ENCODE data around the gene OR2K2. TPM values are rescaled to one million over a fixed set of nuclear protein-coding genes. Genes with fewer than 3 reads are reported as not detected.

OR2K2 gene
- total and polyA plus RNA-seq, 9 of the 15 experiments (the other 6 are each of a cell fraction or from before 2014, with no cell fraction given): not detected

GRCh38 chr9:111298731-111299598 lies 31.1 kb downstream of the OR2K2 start (continued):
- TF ChIP-seq MAFK (IDR thresholded peaks at IDR 0.05; ENCODE audit: low read length) (peak; percentile 53; the same call in 1 of the 2 replicates), PYGO2 (tag; IDR thresholded peaks at IDR 0.05) (no peak), ZNF696 (CRISPR knock-in tag; conservative IDR thresholded peaks at IDR 0.05) (no peak), ZNF316 (IDR thresholded peaks at IDR 0.05) (peak; percentile 90)

GRCh38 chr9:111298111-111298510 lies 31.9 kb downstream of the OR2K2 start:
- Histone ChIP-seq H3K4me3 (no peak overlapping the region), H3K27me3 (ENCODE audit: control insufficient read depth in 2 of 2, insufficient read depth in 2 of 2, low read length in 2 of 2) (no peaks in the 10 kb centered on the region), H3K4me2 (ENCODE audit: insufficient read depth, low read length) (no peak overlapping the region), H2AFZ (ENCODE audit: low read depth, low read length) (no peak overlapping the region), H3K9me3 (replicated peaks; ENCODE audit: control insufficient read depth, insufficient read depth, low read depth, low read length) (no peaks in the 10 kb centered on the region), H3K27ac (ENCODE audit: extremely low read depth, low read depth, low read length) (no peak overlapping the region), H4K20me1 (replicated peaks; ENCODE audit: control insufficient read depth, insufficient read depth, low read length) (no peaks in the 10 kb centered on the region), H3K9ac (ENCODE audit: insufficient read depth in 1 of 2, low read depth in 2 of 2, low read length in 2 of 2) (no peak overlapping the region), H3K36me3 (ENCODE audit: control insufficient read depth, insufficient read depth, low read length) (no peaks in the 10 kb centered on the region), H3K9me1 (ENCODE audit: control insufficient read depth, insufficient read depth, low read length) (no peaks in the 10 kb centered on the region), H3K4me1 (replicated peaks in 1 of 2; ENCODE audit: control insufficient read depth in 2 of 2, insufficient read depth in 2 of 2, low read length in 2 of 2) (no peaks in the 10 kb centered on the region), H3K79me2 (ENCODE audit: control insufficient read depth, insufficient read depth, low read length) (no peaks in the 10 kb centered on the region)
- ATAC-seq (no peak), FAIRE-seq (no peak), DNase-seq (ENCODE audit: extremely low read depth in 1 of 4, low spot score in 3 of 4) (no peak)
- POLR2A ChIA-PET: interaction anchor here (1.0 kb wide), 1 partner anchor 37 kb away, joined by 3 read pairs; no protein-coding TSS in a partner anchor
- CTCF ChIA-PET (ENCODE audit: low intra/inter-chr PET ratio): no interaction called here
- intact Hi-C loops (cut with micrococcal nuclease) (no loop called here), in situ Hi-C loops (cut with MboI) (loop anchor here (25.0 kb wide), 1 partner anchor 1111 kb away; no protein-coding TSS in a partner anchor)
- 1% methylated on average over 6 of the region's 6 CpGs for WGBS (ENCODE audit: insufficient coverage, low coverage, missing lambda C conversion rate)
- no TSS peak for BruUV-seq (replicated peaks)
- TF ChIP-seq ZNF695 (CRISPR knock-in tag; IDR thresholded peaks at IDR 0.05): no peak
- no peak for TF ChIP-seq GTF2F1 (IDR thresholded peaks at IDR 0.05; ENCODE audit: low read depth, low read length)
- TF ChIP-seq RAD21 (CRISPR knock-in tag; conservative IDR thresholded peaks at IDR 0.05 in 1 of 2, IDR thresholded peaks at IDR 0.05 in 1 of 2): no peak
- TF ChIP-seq CC2D1A (IDR thresholded peaks at IDR 0.05): no peak
- no peak for TF ChIP-seq ZNF232 (CRISPR knock-in tag; IDR thresholded peaks at IDR 0.05)
- TF ChIP-seq CHAMP1 (IDR thresholded peaks at IDR 0.05): no peak
- no peak for TF ChIP-seq NFE2 (IDR thresholded peaks at IDR 0.05; ENCODE audit: low read depth)
- TF ChIP-seq BCL6 (CRISPR knock-in tag; IDR thresholded peaks at IDR 0.05): no peak
- no peak for TF ChIP-seq ZBTB5 (IDR thresholded peaks at IDR 0.05)
- TF ChIP-seq FOXJ2 (tag; IDR thresholded peaks at IDR 0.05): no peak
- no peak for TF ChIP-seq ZKSCAN8 (CRISPR knock-in tag; IDR thresholded peaks at IDR 0.05)
- TF ChIP-seq DMBX1 (CRISPR knock-in tag; IDR thresholded peaks at IDR 0.05; ENCODE audit: borderline replicate concordance): no peak
- TF ChIP-seq ZBTB17 (CRISPR knock-in tag; IDR thresholded peaks at IDR 0.05): no peak
- TF ChIP-seq ZNF780A (CRISPR knock-in tag; IDR thresholded peaks at IDR 0.05): no peak
- no peak for TF ChIP-seq KLF6 (CRISPR knock-in tag; IDR thresholded peaks at IDR 0.05; ENCODE audit: borderline replicate concordance)

Measured in K562 (cell line).